Measurements from ENCODE around the gene FOXA3.
A peak's percentile ranks its signal among the peaks of the same experiment; 100 is the strongest.
"Not testable (repeated sequence)": the region's sequence is repeated elsewhere in the genome, so short reads cannot be mapped to it uniquely, and the experiment has no call there.

The FOXA3 gene

DNA sequence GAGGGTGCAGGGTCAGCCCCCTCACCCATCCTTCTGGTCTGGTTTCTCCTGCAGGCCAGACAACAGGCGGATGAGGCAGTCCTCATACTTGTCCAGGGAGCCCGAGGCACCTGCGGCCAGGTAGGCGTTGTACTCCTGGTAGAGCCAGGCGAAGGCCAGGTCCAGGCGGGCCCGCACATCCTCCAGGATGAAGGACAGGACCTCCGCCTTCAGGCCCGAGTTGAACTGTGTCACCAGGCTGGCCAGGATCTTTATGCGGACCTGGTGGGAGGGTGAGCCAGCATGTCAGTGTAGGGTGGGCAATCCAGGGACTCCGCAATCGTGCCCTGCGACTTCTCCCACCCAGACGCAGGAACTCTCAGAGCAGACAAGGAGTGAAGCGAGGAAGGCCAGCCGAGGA, 35.2 kb upstream of the FOXA3 start:
- DNase-seq = no peak

DNA sequence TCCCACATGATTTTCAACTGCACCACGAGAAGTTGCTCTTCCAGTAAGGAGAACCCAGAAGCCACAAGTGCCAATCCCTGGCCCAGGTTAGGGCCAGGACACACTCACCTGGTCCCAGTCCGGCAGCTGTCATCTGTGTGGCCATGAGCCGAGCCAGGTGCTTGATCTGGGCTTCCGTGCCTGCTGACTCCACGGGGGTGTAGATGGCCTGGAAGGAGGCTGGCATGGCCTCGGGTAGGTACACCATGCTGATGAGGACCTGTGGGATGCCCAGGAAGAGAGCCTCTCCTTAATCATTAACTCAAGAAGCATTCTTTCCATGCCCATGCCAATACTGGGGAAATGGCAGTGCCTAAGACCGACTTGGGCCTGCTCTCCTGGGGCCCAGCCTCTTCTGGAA, 29.2 kb upstream of the FOXA3 start:
- no peak for DNase-seq

DNA sequence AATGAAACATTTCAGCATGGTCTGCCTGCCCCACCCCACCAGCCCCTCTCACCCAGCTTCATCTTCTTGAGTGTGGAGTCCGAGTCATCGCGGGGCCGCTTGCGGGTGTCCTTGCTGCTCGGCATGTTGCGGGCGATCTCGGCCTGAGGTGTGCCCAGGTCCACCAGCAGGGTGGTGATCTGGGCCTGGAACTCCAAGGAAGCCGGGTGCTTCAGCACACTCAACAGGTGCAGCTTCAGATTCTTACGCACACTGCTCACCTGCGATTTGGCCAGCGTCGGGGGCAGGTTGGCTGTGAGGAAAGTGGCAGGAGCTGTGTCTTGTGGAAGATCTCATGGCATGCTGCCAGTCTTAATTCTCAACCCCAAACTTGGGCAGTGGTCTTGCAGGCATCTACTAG, 21.9 kb upstream of the FOXA3 start:
- no peak for DNase-seq

DNA sequence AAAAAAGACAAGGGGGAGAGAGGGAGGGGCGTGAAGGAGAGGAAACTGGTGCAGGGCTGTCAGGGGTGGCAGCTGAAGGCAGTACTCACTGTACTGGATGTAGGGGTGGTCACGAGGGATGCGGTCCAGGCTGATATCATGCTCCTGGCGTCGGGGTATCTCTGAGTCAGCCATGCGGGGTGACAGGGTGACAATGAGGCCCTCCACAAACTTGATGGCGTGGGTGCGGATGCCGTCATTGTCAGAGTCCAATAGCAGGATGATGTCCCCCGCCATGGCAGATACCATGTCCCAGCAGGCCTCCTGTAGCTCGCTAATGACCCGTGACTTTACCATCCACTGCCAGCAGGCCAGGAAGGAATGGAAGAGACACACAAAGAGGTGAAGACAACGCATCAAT, 16.5 kb upstream of the FOXA3 start:
- no peak for DNase-seq

DNA sequence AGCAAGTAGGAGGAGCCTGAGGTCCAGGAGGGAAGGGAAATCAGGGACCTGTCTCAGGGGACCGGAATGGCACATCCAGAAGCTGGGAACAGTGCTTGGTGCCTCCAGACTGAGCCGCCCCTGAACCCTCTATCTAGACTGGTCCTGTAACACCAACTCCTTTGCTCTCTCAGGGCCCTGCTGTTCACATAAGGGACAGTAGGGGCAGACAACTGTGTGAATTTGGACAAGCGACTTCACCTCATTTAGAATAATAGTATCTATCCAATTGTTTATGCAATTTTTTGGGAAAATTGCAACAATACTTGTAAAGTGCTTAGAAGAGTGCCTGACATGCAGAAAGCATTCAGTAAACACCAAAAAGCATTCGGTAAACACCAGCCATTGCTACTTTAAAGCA, 15.2 kb upstream of the FOXA3 start:
- DNase-seq = no peak

DNA sequence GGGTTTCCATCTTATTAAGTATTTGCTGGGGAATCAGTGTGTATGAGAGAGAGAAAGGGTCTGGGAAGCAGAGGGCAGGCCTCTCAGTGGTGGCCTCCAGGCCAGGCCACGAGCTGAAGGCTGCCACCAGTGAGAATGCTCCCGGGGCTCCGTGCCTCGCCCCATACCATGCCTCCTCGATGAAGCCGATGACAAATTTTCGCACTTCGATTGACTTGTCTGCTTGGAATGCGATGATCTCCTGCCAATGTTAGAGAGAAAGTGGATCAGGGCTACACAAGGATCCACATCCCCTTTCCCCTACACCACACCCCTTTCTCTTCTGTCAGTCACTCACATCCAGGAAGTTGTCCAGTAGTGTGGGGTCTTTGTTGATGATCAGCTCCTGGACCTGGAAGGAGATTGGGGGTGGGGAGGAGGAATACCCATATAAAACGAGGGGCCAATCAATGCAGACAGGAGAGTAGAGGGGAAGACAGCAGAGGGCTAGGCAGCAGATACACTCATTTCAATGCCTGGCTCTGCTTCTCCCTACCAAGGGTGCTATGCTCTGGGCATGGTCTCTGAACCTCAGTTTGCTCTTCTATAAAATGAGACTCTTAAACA, 11.9 kb upstream of the FOXA3 start:
- DNase-seq = no peak

DNA sequence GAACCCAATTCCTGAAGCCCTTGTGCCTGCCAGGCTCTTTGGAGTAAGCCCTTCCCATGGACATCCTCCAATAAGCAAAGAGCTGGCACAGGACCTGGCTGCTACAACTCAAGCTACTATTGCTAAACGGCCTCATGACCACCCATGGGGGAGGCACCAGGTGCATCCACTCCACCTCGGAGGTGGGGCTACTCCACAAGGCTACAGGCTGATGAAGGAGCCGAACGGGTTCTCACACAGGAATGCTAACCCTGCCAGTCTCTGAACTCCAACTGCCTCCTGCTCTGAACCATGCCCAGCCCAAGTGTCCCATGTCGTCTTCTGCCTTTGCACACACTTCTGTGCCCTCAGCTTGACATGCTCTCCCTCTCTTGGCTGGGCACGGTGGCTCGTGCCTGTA, 11.1 kb upstream of the FOXA3 start:
- DNase-seq = no peak

DNA sequence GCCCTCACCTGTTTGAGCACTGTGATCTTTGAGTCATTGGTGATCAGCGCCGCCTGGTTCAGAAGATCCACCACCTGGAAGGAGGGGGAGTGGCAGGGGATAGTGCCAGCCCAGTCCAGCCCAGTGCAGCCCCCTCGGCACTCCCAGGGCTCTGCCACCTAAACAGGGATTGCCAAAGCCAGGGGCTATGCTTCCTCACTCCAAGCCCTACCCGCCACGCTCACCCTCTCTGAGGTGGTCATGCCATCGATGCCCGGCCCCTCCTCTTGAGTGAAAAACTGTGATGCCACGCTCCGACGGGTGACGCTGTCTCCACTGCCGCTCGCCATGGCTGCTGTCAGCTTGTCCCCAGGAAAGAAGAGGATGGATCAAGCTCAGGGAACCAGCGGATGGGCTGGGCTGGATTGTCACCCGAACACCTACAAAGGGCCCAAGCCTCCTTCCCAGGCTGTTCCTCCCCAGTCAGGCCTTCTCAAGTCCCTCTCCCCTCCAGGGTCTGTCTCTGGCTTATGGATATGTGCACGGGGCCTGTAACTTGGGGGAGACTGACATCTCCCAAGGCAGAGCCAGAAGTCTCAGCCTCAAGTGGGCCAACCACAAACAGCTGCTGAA, 9.9 kb upstream of the FOXA3 start:
- DNase-seq = no peak

DNA sequence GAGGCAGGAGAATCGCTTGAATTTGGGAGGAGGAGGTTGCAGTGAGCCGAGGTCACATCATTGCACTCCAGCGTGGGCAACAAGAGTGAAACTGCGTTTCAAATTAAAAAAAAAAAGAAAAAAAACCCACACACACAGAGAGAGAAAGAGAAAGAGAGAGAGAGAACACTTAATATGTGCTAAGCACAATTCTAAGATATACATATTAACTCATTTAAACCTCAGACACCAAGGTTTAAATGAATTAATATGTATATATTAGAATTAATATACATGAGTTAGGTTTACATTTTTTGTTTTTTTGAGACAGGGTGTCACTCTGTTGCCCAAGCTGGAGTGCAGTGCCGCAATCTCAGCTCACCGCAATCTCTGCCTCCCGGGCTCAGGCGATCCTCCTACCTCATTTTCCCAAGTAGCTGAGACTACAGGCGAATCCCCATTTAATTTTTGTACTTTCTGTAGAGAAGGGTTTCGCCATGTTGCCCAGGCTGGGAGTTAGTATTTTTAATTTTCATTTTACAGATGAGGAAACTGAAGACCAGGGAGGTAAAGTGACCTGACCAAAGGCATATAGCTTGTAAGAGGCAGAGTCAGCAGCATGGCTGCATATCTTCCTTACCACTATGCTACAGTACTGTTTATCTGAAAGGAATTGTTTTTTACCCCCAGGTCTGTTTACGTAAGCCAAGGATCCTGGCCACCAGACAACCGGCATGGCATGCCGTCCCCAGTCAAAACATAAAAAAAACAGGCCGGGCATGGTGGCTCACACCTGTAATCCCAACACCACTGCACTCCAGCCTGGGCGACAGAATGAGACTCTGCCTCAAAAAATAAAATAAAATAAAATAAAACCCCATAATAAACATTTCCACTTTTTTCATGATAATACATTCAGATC, 3.5 kb upstream of the FOXA3 start:
- no peak for DNase-seq

DNA sequence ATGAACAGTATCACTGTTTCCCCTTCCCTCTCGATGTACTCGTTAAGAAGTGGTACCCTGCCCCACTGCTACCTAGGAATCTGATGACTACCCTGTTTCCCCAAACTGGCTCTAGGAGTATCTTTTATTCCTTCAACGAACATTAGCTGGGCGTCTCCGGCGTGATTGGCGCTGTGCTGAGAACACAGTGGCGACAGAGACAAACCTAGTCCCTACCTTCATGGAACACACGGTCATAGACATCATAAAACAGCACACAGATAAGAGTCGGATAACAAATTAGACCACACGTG, 1.9 kb upstream of the FOXA3 start:
- DNase-seq = no peak

DNA sequence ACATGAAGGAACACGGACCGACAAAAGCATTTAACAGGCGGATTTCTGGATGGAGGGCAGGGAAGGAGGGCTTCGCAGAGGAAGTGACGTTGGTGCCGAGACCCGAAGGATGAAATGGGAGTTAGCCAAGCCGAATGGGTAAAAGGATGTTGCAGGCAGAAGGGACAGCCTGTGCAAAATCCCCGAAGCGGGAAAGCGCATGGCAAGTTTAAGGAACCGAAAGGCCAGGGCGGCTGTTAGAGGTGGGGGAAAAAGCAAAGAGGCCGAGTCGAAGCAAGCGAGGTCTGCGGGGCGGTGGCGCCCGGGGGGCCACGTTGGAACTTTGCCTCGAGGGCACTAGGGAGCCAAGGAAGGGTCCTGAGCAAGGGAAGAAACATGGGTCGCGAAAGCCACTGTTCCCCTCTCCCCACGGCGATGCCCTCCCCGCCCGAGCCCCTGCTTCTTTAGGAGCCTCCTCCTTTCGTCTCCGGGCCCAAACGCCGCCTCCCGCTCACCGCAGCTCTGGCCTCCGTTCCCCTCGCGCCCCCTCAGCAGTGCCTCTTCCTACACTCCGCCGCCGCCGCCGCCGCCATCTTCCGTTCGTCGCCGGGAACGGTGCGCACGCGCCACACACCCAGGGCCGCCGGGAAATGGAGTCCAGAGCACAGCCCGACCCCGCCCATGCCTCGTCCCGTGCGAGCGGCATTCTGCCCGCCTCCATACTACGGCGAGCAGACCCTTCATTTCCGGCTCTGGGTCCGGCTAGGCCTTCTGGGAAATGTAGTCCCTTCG, 1.4 kb upstream of the FOXA3 start, which contains the start of gene SYMPK:
Gene SYMPK (minus strand): TSS at position 584 of the 771 bp plus-strand sequence. CDS start 8,652 bp downstream, outside the sequence.
- peak; percentile 99 for DNase-seq

DNA sequence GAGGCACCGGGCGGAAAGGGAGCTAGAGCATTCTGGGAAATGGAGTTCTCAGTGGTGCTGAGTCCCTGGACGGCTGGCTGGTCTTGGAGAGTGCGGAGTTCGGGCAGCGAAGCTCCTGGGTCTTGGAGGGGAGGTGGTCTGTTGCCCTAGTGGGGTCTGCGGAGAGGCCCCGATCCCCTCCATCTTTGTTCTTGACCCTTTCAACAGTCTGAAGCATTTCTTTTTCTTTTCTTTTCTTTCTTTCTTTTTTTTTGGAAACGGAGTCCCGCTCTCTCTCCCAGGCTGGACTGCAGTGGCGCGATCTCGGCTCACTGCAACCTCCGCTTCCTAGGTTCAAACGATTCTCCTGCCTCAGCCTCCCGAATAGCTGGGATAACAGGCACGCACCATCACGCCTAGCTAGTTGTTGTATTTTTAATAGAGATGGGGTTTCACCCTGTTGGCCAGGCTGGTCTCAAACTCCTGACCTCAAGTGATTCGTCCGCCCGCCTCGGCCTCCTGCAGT, 739 bp upstream of the FOXA3 start:
- no peak for DNase-seq

DNA sequence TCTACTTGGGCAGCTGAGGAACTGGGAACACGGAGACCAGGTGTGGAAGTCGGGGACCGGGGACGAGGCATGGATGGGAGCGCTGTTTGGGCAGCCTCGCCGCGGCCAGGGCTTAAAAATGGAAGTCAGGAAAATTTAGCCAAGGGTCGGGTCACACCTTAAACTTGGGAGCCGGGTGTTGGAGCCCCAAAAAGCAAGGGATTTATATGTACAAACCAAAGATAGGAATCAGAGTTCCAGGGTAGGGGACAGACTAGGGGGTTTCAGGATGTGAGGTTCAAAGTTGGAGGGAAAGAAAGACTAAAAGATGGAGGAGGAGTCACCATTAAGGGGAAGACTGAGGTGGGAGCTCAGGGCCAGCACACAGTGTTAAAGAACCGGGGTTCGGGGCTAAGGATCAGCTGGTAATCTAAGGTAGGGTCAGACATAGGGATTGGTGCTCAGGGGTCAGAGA, 530 bp downstream of the FOXA3 start:
- no peak for DNase-seq

DNA sequence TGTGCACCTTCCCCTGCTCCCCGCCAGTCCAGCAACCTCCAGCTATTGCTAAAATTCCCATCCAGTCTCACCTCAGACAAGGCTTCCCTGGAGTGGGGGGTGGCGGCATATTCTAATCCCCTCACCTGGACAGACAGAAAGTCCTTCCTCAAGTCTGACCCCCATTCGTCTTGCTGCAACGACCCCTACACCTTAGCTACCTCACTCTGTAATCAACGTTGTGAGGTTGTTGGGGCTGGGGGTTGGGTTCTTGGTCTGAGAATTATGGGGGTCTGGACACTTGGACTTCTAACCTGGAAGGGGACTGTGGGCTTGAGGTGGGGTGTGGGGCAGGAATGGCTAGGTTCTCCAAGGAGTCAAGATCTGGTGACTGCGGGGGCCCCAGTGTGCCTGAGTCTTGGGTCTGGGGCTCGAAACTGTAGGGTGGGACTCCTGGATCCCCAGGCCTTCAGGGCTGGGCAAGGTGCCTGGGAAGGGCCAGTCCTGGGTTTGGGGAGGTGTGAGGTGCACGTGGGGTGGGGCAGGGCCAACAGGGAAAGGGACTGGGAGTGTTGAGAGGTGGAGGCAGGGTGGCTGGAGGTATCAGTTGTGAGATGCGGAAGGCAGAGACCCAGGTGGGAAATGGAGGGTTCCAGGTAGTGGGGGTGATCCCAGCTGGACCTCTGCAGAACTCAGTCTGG, 1.3 kb downstream of the FOXA3 start:
- no peak for DNase-seq

DNA sequence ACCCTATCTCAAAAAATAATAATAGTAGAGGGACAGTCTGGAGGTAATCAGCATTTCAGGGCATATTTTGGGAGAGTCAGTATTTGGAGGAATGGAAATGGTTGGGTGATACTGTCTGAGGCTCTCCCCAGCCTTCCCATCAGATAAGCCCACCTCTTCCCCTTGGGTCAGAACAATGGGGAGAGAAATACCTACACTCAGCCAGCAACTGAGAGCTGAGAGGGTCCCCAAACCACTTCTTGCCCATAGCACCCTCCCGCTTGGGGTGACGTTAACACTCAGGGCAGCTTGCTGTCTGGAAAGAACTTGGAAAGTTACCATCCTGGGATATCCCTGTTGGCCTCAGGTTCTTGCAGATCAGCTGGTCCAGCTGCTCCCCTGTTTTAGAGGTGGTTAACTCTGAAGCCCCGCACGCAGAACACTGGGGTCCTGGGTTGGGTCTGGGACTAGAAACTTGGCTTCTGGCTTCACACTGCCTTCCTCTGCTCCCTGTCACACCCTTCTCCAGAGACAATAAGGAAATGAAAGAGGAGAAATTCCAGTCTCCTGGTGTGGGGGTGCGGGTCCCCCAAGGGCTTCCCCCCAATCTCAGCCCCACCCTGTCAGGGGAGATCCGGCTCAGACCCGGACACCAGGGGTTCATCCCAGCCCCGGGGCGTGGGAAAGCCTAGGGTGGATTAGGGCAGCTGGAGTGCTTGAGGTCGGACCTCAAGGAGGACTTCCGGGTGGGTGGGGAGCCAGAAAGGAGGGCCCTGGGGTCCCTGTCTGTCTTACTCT, 2.5 kb downstream of the FOXA3 start:
- no peak for DNase-seq

DNA sequence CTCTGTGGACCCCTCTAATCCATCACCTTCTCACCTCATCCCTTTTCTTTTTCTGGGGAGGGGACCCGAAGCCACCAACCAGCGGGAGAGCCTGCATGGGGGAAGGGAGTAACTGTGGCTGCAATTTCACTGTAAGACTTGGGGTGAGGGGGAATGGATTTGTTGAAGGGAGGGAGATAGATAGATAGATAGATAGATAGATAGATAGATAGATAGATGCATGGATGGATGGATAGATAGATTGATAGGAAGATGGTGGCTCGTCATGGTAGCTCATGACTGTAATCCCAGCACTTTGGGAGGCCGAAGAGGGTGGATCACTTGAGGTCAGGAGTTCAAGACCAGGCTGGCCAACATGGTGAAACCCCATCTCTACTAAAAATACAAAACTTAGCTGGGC, 3.1 kb downstream of the FOXA3 start:
- not testable (repeated sequence) for DNase-seq

DNA sequence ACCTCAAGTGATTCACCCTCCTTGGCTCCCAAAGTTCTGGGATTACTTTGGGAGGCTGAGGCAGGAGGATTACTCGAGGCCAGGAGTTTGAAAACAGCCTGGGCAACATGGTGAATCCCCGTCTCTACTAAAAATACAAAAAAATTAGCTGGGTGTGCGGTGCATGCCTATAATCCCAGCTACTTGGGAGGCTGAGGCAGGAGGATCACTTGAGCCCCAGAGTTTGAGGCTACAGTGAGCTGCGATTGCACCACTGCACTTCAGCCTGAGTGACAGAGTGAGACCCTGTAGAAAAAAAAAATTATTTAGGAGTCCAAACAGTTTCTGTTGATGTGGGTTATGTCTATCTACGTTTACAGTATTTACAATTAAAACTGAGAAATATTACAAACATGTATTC, 6.7 kb downstream of the FOXA3 start:
- DNase-seq = no peak

DNA sequence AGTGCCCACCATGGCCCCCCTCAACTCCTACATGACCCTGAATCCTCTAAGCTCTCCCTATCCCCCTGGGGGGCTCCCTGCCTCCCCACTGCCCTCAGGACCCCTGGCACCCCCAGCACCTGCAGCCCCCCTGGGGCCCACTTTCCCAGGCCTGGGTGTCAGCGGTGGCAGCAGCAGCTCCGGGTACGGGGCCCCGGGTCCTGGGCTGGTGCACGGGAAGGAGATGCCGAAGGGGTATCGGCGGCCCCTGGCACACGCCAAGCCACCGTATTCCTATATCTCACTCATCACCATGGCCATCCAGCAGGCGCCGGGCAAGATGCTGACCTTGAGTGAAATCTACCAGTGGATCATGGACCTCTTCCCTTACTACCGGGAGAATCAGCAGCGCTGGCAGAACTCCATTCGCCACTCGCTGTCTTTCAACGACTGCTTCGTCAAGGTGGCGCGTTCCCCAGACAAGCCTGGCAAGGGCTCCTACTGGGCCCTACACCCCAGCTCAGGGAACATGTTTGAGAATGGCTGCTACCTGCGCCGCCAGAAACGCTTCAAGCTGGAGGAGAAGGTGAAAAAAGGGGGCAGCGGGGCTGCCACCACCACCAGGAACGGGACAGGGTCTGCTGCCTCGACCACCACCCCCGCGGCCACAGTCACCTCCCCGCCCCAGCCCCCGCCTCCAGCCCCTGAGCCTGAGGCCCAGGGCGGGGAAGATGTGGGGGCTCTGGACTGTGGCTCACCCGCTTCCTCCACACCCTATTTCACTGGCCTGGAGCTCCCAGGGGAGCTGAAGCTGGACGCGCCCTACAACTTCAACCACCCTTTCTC, 8.2 kb downstream of the FOXA3 start:
- no peak for DNase-seq

DNA sequence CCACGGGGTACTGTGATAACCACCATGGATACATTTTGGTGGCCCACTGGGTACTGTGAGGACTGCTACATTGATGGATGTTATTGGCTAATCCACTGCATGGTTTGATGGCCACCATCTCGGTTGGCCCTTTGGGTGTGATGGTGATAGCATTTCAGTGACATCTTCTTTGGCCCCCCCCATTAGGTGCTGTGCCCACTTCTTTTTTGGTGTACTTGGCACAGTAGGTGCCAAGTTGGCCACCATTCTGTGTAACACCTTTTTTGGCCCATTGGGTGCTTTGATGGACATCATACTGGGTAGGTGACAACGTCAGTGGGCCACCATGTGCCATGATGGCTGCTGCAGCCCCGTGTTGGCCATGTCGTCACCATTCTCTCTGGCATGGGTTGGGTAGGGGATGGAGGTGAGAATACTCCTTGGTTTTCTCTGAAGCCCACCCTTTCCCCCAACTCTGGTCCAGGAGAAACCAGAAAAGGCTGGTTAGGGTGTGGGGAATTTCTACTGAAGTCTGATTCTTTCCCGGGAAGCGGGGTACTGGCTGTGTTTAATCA, 9.2 kb downstream of the FOXA3 start:
- no peak for DNase-seq

DNA sequence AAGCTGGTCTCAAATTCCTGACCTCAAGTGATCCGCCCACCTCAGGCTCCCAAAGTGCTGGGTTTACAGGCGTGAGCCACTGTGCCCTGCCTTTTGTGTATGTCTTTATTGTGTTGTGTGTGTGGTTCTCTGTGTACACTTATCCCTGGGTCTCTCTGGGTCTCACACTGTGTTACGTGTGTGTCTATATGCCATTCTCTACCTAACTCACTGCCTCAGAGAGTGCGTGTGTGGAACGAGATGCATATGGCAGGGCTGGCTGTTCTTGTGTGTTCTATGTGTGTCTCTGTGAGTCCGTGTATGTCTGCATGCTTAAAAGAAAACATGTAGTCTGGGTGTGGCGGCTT, 10.5 kb downstream of the FOXA3 start:
- no peak for DNase-seq

DNA sequence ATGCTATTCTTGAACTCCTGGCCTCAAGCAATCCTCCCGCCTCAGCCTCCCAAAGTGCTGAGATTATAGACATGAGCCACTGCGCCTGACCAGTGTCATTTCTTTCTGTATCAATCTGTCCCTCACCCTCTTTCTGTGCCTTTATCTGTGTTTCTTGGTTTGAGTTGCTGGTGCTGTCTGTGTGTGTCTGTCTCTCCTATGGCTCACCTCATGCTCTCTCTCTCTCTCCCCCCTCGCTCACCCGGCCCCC, 12.0 kb downstream of the FOXA3 start:
- no peak for DNase-seq

Data from NCI-H82 (cell line).